Astrocyte (in vitro differentiated cells and primary cell): ENCODE data around the gene ETFA.

Source experiments
- EZH2 ChIP-seq: IDR thresholded peaks from 2 replicates; pipeline ENCODE4 v1.6.1; 2012; ENCODE audit warnings: mild to moderate bottlenecking, low read length, inconsistent platforms; ENCODE audit not compliant: insufficient read depth
- TF ChIP-seq, protein P1 (sequence below): IDR thresholded peaks from 2 replicates; pipeline ENCODE4 v1.5.1; 2011; ENCODE audit warnings: low read depth, mild to moderate bottlenecking, inconsistent platforms, low read length, moderate library complexity; ENCODE audit not compliant: insufficient read depth

DNA sequence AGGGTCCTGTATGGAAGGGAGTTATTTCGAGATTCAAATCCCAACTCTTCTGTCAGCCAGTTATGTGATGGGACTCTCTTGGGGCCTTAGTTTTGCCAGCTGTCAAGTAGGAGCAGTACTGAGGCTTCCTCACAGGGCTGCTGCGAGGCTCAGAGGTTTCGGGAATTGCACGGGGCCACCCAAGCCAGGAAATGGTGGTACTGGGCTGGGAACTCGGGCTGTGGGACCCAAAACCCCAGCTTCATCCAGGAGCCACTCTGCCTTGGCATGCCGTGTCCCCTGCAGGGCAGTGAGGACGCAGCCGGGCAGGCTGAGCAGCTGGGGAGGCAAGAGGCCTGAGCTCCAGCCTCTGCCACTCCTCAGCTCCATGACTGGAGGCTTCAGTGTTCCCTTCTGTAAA lies 118.6 kb downstream of the ETFA start:
- TF ChIP-seq, protein P1, sequence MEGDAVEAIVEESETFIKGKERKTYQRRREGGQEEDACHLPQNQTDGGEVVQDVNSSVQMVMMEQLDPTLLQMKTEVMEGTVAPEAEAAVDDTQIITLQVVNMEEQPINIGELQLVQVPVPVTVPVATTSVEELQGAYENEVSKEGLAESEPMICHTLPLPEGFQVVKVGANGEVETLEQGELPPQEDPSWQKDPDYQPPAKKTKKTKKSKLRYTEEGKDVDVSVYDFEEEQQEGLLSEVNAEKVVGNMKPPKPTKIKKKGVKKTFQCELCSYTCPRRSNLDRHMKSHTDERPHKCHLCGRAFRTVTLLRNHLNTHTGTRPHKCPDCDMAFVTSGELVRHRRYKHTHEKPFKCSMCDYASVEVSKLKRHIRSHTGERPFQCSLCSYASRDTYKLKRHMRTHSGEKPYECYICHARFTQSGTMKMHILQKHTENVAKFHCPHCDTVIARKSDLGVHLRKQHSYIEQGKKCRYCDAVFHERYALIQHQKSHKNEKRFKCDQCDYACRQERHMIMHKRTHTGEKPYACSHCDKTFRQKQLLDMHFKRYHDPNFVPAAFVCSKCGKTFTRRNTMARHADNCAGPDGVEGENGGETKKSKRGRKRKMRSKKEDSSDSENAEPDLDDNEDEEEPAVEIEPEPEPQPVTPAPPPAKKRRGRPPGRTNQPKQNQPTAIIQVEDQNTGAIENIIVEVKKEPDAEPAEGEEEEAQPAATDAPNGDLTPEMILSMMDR: no peak
- no peak for TF ChIP-seq EZH2
